ENCODE measurements around the gene ZNF420. TPM values are rescaled to one million over a fixed set of nuclear protein-coding genes. Genes with fewer than 3 reads are reported as not detected.

ZNF420 gene
- total RNA-seq, 1 donor = 7.2 TPM

- Histone ChIP-seq H4K20me1 (ENCODE audit: insufficient read depth, low read length) (no peaks in the 10 kb centered on the region), H3K36me3 (ENCODE audit: insufficient read depth, low read length) (peaks cover 22% of the 10 kb centered on the region), H3K4me2 (ENCODE audit: insufficient read depth, low read length) (peak within 1 kb of the TSS; percentile 89), H3K27ac (ENCODE audit: low read depth, low read length) (peak within 1 kb of the TSS; percentile 69), H2AFZ (ENCODE audit: low read length) (peak within 1 kb of the TSS; percentile 100), H3K4me1 (ENCODE audit: insufficient read depth, low read length) (peaks cover 4% of the 10 kb centered on the region), H3K27me3 (ENCODE audit: insufficient read depth, low read length) (no peaks in the 10 kb centered on the region), H3K4me3 (ENCODE audit: insufficient read depth, low read length) (peak within 1 kb of the TSS; percentile 97), H3K9me3 (ENCODE audit: low read depth, low read length) (no peaks in the 10 kb centered on the region), H3K79me2 (ENCODE audit: insufficient read depth, low read length) (peaks cover 2% of the 10 kb centered on the region)
- DNase-seq (ENCODE audit: insufficient read length, low spot score, missing footprints) = peak; percentile 80
- peak; percentile 25 for TF ChIP-seq CTCF (IDR thresholded peaks at IDR 0.05; ENCODE audit: extremely low read depth, low read depth, low read length)
These were observed 94.4 kb downstream of the ZNF420 start, which contains the start of gene ZNF585A for GRCh38 chr19:37172368-37173366. Gene ZNF585A (minus strand): TSS chr19:37172695. CDS start chr19:37169910, 2,785 bp downstream.

Other genes starting within 250 kb of the ZNF420 start
- gene ZNF790, start 240.0 kb upstream of the ZNF420 start, total RNA-seq = 6.9 and 8.3 TPM in 2 replicates
- gene ZNF345, start 227.6 kb upstream of the ZNF420 start, total RNA-seq = 4.7 and 5.3 TPM in 2 replicates
- gene ZNF829, start 162.1 kb upstream of the ZNF420 start, total RNA-seq = 4.0 and 4.7 TPM in 2 replicates
- gene ZNF568, start 162.1 kb upstream of the ZNF420 start, total RNA-seq = 13.3 and 14.8 TPM in 2 replicates
- gene ZNF585A, start 94.3 kb downstream of the ZNF420 start, total RNA-seq = 9.8 and 10.9 TPM in 2 replicates
- 23.2 and 24.5 TPM in 2 replicates for gene ZNF585B, start 132.1 kb downstream of the ZNF420 start, total RNA-seq
- gene ZNF383, start 139.8 kb downstream of the ZNF420 start, total RNA-seq = 8.8 and 10.1 TPM in 2 replicates